NOMO-1 (cell line): ENCODE measurements around the gene MYBPHL.

Experiments used
- DNase-seq, 2 experiments: peaks; one replicate each; lab custom pipeline; 2025; ENCODE audit not compliant: unreplicated experiment in 2 of 2; lab: John Stamatoyannopoulos, UW

MYBPHL gene

GRCh38 chr1:109266965-109267364 lies 39.8 kb downstream of the MYBPHL start:
- DNase-seq: no peak

- DNase-seq: no peak
Measured at GRCh38 chr1:109265741-109266330, 41.0 kb downstream of the MYBPHL start.

- DNase-seq: no peak
Measured at GRCh38 chr1:109265016-109265415, 41.8 kb downstream of the MYBPHL start.

GRCh38 chr1:109264379-109264755 lies 42.4 kb downstream of the MYBPHL start:
- no peak for DNase-seq

- DNase-seq: peak; percentile 40 to 42
Measured at GRCh38 chr1:109263597-109264378, 43.0 kb downstream of the MYBPHL start.

- no peak for DNase-seq
Measured at GRCh38 chr1:109263234-109263596, 43.6 kb downstream of the MYBPHL start.

GRCh38 chr1:109262231-109263055 lies 44.4 kb downstream of the MYBPHL start:
- no peak for DNase-seq

GRCh38 chr1:109261578-109261977 lies 45.2 kb downstream of the MYBPHL start:
- no peak for DNase-seq

GRCh38 chr1:109261006-109261405 lies 45.8 kb downstream of the MYBPHL start:
- DNase-seq: no peak

- DNase-seq: no peak
Measured at GRCh38 chr1:109259674-109260557, 46.9 kb downstream of the MYBPHL start.

GRCh38 chr1:109258481-109259466 lies 48.0 kb downstream of the MYBPHL start:
- no peak for DNase-seq

GRCh38 chr1:109257682-109258421 lies 49.0 kb downstream of the MYBPHL start:
- DNase-seq: no peak

GRCh38 chr1:109256971-109257681 lies 49.7 kb downstream of the MYBPHL start:
- DNase-seq: no peak

- DNase-seq: no peak
Measured at GRCh38 chr1:109256085-109256484, 50.7 kb downstream of the MYBPHL start.

- no peak for DNase-seq
Measured at GRCh38 chr1:109255678-109256077, 51.1 kb downstream of the MYBPHL start.

- DNase-seq: no peak
Measured at GRCh38 chr1:109255097-109255651, 51.6 kb downstream of the MYBPHL start.

- no peak for DNase-seq
Measured at GRCh38 chr1:109254621-109255096, 52.2 kb downstream of the MYBPHL start.
